Skin epidermis (tissue), 12 donors: ENCODE measurements around the gene MRPL14.
A peak's percentile ranks its signal among the peaks of the same experiment; 100 is the strongest.

Experiments
- H3K27ac ChIP-seq, 21 experiments: fragments of 200-600 bp; sonication (generic) in 11 of 21; one replicate each; pipeline ENCODE4 v1.5.0; 2020; ENCODE audit warnings: mild to moderate bottlenecking in 3 of 21, inconsistent platforms in 2 of 21, moderate library complexity in 2 of 21
- H3K4me3 ChIP-seq, 7 experiments: fragments of 200-600 bp; sonication (generic) in 2 of 7; one replicate each; pipeline ENCODE4 v1.5.0; 2020; ENCODE audit warnings: inconsistent platforms in 2 of 7, mild to moderate bottlenecking in 2 of 7, moderate library complexity in 1 of 7

Gene MRPL14

GRCh38 chr6:44127186-44128019 is at the start of gene MRPL14, which contains the start of gene TMEM63B:
Gene MRPL14, minus strand, starts transcription at chr6:44127452. Its CDS starts 10,841 bp downstream, at chr6:44116611.
Gene TMEM63B, plus strand, starts transcription at chr6:44127554. Its CDS starts 7,031 bp downstream, at chr6:44134585.
- Histone ChIP-seq H3K27ac (peak within 1 kb of the TSS; percentile 80 to 99 (median 96)), H3K4me3 (peak within 1 kb of the TSS; percentile 65 to 98 (median 90))

- Histone ChIP-seq H3K27ac (peak overlapping the region in 1 of 21 experiments; percentile 42), H3K4me3 (no peak overlapping the region)
Observed at GRCh38 chr6:44176130-44176761, 49.0 kb upstream of the MRPL14 start.

- Histone ChIP-seq H3K27ac (no peak overlapping the region), H3K4me3 (no peak overlapping the region)
Observed at GRCh38 chr6:44172731-44173500, 45.7 kb upstream of the MRPL14 start.

GRCh38 chr6:44171899-44172546 is 44.8 kb upstream of the MRPL14 start:
- no peak overlapping the region for H3K27ac ChIP-seq
- no peak overlapping the region for H3K4me3 ChIP-seq

GRCh38 chr6:44169886-44170570 is 42.8 kb upstream of the MRPL14 start:
- no peak overlapping the region for H3K4me3 ChIP-seq
- H3K27ac ChIP-seq: no peak overlapping the region

- Histone ChIP-seq H3K4me3 (no peak overlapping the region), H3K27ac (no peak overlapping the region)
Observed at GRCh38 chr6:44169154-44169553, 41.9 kb upstream of the MRPL14 start.

GRCh38 chr6:44167567-44167966 is 40.3 kb upstream of the MRPL14 start:
- Histone ChIP-seq H3K27ac (no peak overlapping the region), H3K4me3 (no peak overlapping the region)

GRCh38 chr6:44166591-44167184 is 39.4 kb upstream of the MRPL14 start:
- no peak overlapping the region for H3K4me3 ChIP-seq
- H3K27ac ChIP-seq: no peak overlapping the region

- no peak overlapping the region for H3K27ac ChIP-seq
- H3K4me3 ChIP-seq: no peak overlapping the region
Observed at GRCh38 chr6:44166116-44166515, 38.9 kb upstream of the MRPL14 start.

- no peak overlapping the region for H3K27ac ChIP-seq
- no peak overlapping the region for H3K4me3 ChIP-seq
Observed at GRCh38 chr6:44162876-44163625, 35.8 kb upstream of the MRPL14 start.

GRCh38 chr6:44161997-44162338 is 34.7 kb upstream of the MRPL14 start:
- no peak overlapping the region for H3K27ac ChIP-seq

GRCh38 chr6:44158770-44159228 is 31.5 kb upstream of the MRPL14 start, which contains the start of gene CAPN11:
Gene CAPN11, plus strand, starts transcription at chr6:44158820. Its CDS starts 29 bp downstream, at chr6:44158849.
- no peak within 1 kb of the TSS for H3K27ac ChIP-seq
- H3K4me3 ChIP-seq: no peak within 1 kb of the TSS

More at GRCh38 chr6:44161997-44162338, 34.7 kb upstream of the MRPL14 start:
- no peak overlapping the region for H3K4me3 ChIP-seq

- Histone ChIP-seq H3K4me3 (no peak overlapping the region), H3K27ac (no peak overlapping the region)
Observed at GRCh38 chr6:44157152-44157521, 29.9 kb upstream of the MRPL14 start.

- no peak overlapping the region for H3K27ac ChIP-seq
Observed at GRCh38 chr6:44156494-44157151, 29.4 kb upstream of the MRPL14 start.

GRCh38 chr6:44154067-44154466 is 26.8 kb upstream of the MRPL14 start:
- no peak overlapping the region for H3K27ac ChIP-seq
- H3K4me3 ChIP-seq: no peak overlapping the region

More at GRCh38 chr6:44156494-44157151, 29.4 kb upstream of the MRPL14 start:
- no peak overlapping the region for H3K4me3 ChIP-seq

- Histone ChIP-seq H3K27ac (peak overlapping the region in 1 of 21 experiments; percentile 6), H3K4me3 (no peak overlapping the region)
Observed at GRCh38 chr6:44152533-44152932, 25.3 kb upstream of the MRPL14 start.

GRCh38 chr6:44152109-44152461 is 24.8 kb upstream of the MRPL14 start:
- peak overlapping the region in 1 of 21 experiments; percentile 6 for H3K27ac ChIP-seq
- no peak overlapping the region for H3K4me3 ChIP-seq
